Measurements from ENCODE around the gene CT45A10.
"Not testable (repeated sequence)": the region's sequence is repeated elsewhere in the genome, so short reads cannot be mapped to it uniquely, and the experiment has no call there.

DNA sequence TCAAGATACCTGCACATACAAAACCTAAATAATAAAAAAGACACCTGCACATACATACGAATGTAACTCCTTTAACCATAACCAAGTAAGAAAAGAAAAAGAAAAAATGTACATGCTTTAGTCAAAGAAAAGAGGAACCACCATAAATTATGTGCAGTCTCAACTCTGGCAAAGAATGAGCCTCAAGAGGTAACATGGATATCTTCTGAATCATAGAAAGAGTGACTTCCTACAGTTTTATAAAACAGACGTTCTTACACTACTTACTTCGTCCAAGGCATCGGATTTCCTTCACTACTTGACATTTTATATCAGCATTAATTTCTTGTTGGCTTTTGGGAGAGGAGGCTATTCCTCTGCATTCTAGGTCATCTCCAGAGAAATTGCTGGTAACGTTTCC, 10.5 kb downstream of the CT45A10 start:
- TF ChIP-seq EP300 (IDR thresholded peaks at IDR 0.05; ENCODE audit: low read depth); POLR2AphosphoS5 (IDR thresholded peaks at IDR 0.05): not testable (repeated sequence)
- TF ChIP-seq, protein P1, sequence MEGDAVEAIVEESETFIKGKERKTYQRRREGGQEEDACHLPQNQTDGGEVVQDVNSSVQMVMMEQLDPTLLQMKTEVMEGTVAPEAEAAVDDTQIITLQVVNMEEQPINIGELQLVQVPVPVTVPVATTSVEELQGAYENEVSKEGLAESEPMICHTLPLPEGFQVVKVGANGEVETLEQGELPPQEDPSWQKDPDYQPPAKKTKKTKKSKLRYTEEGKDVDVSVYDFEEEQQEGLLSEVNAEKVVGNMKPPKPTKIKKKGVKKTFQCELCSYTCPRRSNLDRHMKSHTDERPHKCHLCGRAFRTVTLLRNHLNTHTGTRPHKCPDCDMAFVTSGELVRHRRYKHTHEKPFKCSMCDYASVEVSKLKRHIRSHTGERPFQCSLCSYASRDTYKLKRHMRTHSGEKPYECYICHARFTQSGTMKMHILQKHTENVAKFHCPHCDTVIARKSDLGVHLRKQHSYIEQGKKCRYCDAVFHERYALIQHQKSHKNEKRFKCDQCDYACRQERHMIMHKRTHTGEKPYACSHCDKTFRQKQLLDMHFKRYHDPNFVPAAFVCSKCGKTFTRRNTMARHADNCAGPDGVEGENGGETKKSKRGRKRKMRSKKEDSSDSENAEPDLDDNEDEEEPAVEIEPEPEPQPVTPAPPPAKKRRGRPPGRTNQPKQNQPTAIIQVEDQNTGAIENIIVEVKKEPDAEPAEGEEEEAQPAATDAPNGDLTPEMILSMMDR (IDR thresholded peaks at IDR 0.05), result not testable (repeated sequence)

Measured in transverse colon (tissue), 4 donors.